HepG2 (cell line): ENCODE data around the gene HNRNPF. TPM values are rescaled to one million over a fixed set of nuclear protein-coding genes. Genes with fewer than 3 reads are reported as not detected.

Experiments
- AKNA ChIP-seq: sonication (generic); formaldehyde crosslinking; IDR thresholded peaks from 2 replicates; pipeline ENCODE4 v1.4.0; 2020; ENCODE audit warnings: missing genetic modification reagents, borderline replicate concordance
- E2F2 ChIP-seq: sonication (generic); formaldehyde crosslinking; IDR thresholded peaks from 2 replicates; pipeline ENCODE4 v1.4.0; 2020; ENCODE audit warnings: missing genetic modification reagents, borderline replicate concordance
- NR2F6 ChIP-seq, 2 experiments: IDR thresholded peaks; 2 replicates each; pipeline ENCODE4 v1.6.1; 2016; ENCODE audit warnings: antibody characterized with exemption in 1 of 2, mild to moderate bottlenecking in 1 of 2
- RXRB ChIP-seq: IDR thresholded peaks from 2 replicates; pipeline ENCODE4 v1.6.1; 2016; ENCODE audit warnings: borderline replicate concordance, missing genetic modification reagents, missing compliant biosample characterization
- SMAD3 ChIP-seq: sonication (generic); formaldehyde crosslinking; IDR thresholded peaks from 2 replicates; pipeline ENCODE4 v1.4.0; 2020; ENCODE audit warnings: missing genetic modification reagents
- TFE3 ChIP-seq: IDR thresholded peaks from 2 replicates; pipeline ENCODE4 v1.6.1; 2016
- ZFAT ChIP-seq: sonication (generic); formaldehyde crosslinking; conservative IDR thresholded peaks from 2 replicates; pipeline ENCODE4 v1.8.1; 2023; ENCODE audit warnings: missing genetic modification reagents, inconsistent platforms
- ZNF234 ChIP-seq: sonication (generic); formaldehyde crosslinking; conservative IDR thresholded peaks from 2 replicates; pipeline ENCODE4 v1.5.1; 2020; ENCODE audit warnings: mild to moderate bottlenecking, missing genetic modification reagents
- ZNF263 ChIP-seq: sonication (generic); formaldehyde crosslinking; IDR thresholded peaks from 2 replicates; pipeline ENCODE4 v1.4.0; 2020; ENCODE audit warnings: missing genetic modification reagents
- ZNF777 ChIP-seq: sonication (generic); formaldehyde crosslinking; IDR thresholded peaks from 2 replicates; pipeline ENCODE4 v1.4.0; 2020; ENCODE audit warnings: missing genetic modification reagents
- polyA plus RNA-seq, 8 experiments: library from polyadenylated mRNA; depleted of rRNA in 3 of 8; stranded (reverse) in 7 of 8; unstranded in 1 of 8; fragments of >200 nt; fragmentation: Illumina TruSeq in 4 of 8; extraction: Trizol in 4 of 8; gene quantifications; 2 replicates each; pipeline versions ENCODE4 v1.2.1 to v1.2.3, GENCODE V29; 2011 to 2016; ENCODE audit warnings: low read depth in 4 of 8, missing spikeins in 1 of 8, mixed read lengths in 1 of 8; ENCODE audit not compliant: insufficient read depth in 1 of 8
- total RNA-seq, 5 experiments: library from RNA; depleted of rRNA; stranded (reverse); fragments of >200 nt; fragmentation: Illumina TruSeq; extraction: Trizol; gene quantifications; 2 replicates each; pipeline ENCODE4 v1.2.3, GENCODE V29; 2016; ENCODE audit warnings: low read depth in 1 of 5
- TF ChIP-seq, protein P1 (sequence below): sonication (generic); formaldehyde crosslinking; IDR thresholded peaks from 2 replicates; pipeline ENCODE4 v1.5.0; 2020; ENCODE audit warnings: mild to moderate bottlenecking, missing genetic modification reagents, borderline replicate concordance
- TF ChIP-seq, protein P2 (sequence below): IDR thresholded peaks from 2 replicates; pipeline ENCODE4 v1.6.1; 2016; ENCODE audit warnings: mild to moderate bottlenecking

HNRNPF gene
- total and polyA plus RNA-seq, 2 of the 13 experiments (the other 11 are each of a cell fraction or from before 2014, with no cell fraction given), result 166 to 308 TPM

- TF ChIP-seq, protein P1, sequence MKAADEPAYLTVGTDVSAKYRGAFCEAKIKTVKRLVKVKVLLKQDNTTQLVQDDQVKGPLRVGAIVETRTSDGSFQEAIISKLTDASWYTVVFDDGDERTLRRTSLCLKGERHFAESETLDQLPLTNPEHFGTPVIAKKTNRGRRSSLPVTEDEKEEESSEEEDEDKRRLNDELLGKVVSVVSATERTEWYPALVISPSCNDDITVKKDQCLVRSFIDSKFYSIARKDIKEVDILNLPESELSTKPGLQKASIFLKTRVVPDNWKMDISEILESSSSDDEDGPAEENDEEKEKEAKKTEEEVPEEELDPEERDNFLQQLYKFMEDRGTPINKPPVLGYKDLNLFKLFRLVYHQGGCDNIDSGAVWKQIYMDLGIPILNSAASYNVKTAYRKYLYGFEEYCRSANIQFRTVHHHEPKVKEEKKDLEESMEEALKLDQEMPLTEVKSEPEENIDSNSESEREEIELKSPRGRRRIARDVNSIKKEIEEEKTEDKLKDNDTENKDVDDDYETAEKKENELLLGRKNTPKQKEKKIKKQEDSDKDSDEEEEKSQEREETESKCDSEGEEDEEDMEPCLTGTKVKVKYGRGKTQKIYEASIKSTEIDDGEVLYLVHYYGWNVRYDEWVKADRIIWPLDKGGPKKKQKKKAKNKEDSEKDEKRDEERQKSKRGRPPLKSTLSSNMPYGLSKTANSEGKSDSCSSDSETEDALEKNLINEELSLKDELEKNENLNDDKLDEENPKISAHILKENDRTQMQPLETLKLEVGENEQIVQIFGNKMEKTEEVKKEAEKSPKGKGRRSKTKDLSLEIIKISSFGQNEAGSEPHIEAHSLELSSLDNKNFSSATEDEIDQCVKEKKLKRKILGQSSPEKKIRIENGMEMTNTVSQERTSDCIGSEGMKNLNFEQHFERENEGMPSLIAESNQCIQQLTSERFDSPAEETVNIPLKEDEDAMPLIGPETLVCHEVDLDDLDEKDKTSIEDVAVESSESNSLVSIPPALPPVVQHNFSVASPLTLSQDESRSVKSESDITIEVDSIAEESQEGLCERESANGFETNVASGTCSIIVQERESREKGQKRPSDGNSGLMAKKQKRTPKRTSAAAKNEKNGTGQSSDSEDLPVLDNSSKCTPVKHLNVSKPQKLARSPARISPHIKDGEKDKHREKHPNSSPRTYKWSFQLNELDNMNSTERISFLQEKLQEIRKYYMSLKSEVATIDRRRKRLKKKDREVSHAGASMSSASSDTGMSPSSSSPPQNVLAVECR (CRISPR knock-in tag), result peak; percentile 84; the same call in 1 of the 2 replicates
- 0 out of 2 replicates have a peak, but pooled peaks have one; percentile 56 for TF ChIP-seq ZFAT (CRISPR knock-in tag)
- TF ChIP-seq E2F2, result peak; percentile 26; the same call in 1 of the 2 replicates
- no peak for TF ChIP-seq ZNF234 (CRISPR knock-in tag)
- TF ChIP-seq TFE3 (CRISPR knock-in tag), result peak; percentile 81
- TF ChIP-seq RXRB (CRISPR knock-in tag), result peak; percentile 62
- TF ChIP-seq ZNF263 (CRISPR knock-in tag), result peak; percentile 50; the same call in 1 of the 2 replicates
- TF ChIP-seq, protein P2, sequence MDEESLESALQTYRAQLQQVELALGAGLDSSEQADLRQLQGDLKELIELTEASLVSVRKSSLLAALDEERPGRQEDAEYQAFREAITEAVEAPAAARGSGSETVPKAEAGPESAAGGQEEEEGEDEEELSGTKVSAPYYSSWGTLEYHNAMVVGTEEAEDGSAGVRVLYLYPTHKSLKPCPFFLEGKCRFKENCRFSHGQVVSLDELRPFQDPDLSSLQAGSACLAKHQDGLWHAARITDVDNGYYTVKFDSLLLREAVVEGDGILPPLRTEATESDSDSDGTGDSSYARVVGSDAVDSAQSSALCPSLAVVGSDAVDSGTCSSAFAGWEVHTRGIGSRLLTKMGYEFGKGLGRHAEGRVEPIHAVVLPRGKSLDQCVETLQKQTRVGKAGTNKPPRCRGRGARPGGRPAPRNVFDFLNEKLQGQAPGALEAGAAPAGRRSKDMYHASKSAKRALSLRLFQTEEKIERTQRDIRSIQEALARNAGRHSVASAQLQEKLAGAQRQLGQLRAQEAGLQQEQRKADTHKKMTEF (CRISPR knock-in tag), result peak; percentile 41; the same call in 1 of the 2 replicates
- peak; percentile 59 for TF ChIP-seq ZNF777 (CRISPR knock-in tag)
- TF ChIP-seq NR2F6 (IDR thresholded peaks at IDR 0.05), result no peak
- peak; percentile 61; the same call in 1 of the 2 replicates for TF ChIP-seq NR2F6 (CRISPR knock-in tag; IDR thresholded peaks at IDR 0.05)
- 0 out of 2 replicates have a peak, but pooled peaks have one; percentile 56 for TF ChIP-seq SMAD3
- TF ChIP-seq AKNA (CRISPR knock-in tag), result peak; percentile 69; the same call in 1 of the 2 replicates
Observed at GRCh38 chr10:43407576-43408330, 1.2 kb downstream of the HNRNPF start (continued).
